Measurements from ENCODE around the gene MS4A10. TPM values are rescaled to one million over a fixed set of nuclear protein-coding genes. Genes with fewer than 3 reads are reported as not detected.

MS4A10 gene
- polyA plus RNA-seq (2011; rRNA removed) = not detected in 2 replicates
- polyA plus RNA-seq (2012; cell fraction: cytosol; rRNA removed) = not detected in 2 replicates
- polyA plus RNA-seq (2012; cell fraction: nucleus; rRNA removed) = not detected in 2 replicates
- not detected in 3 replicates for polyA plus RNA-seq (2017; fragmentation: RNase III; extraction: RNeasy Plus Mini Kit Qiagen cat#74134 plus additional on column Dnase treatment)
- polyA minus RNA-seq (2011; rRNA and poly(A)+ RNA removed) = not detected in 2 replicates

- H3K4me3 ChIP-seq = no peak within 1 kb of the TSS
- no peak within 1 kb of the TSS for H3K27ac ChIP-seq
- CTCF ChIA-PET = interaction anchor here (0.8 to 3.2 kb wide), 5 partner anchors 8 to 46 kb away, joined by 3 to 13 read pairs (median 4); no protein-coding TSS in a partner anchor
- ATAC-seq (no peak), FAIRE-seq (no peak), DNase-seq (ENCODE audit: low read depth in 1 of 2, low spot score in 1 of 2) (no peak)
- 42% methylated on average over 8 of the region's 9 CpGs for WGBS (ENCODE audit: missing lambda C conversion rate)
- POLR2A ChIA-PET = no interaction called here
- no peak within 1 kb of the TSS for H3K4me2 ChIP-seq
- no peak for TF ChIP-seq NPAS2 (CRISPR knock-in tag; IDR thresholded peaks at IDR 0.05; ENCODE audit: borderline replicate concordance)
- no peak for TF ChIP-seq POLR2AphosphoS2 (conservative IDR thresholded peaks at IDR 0.05; ENCODE audit: low read length)
- TF ChIP-seq JUN (IDR thresholded peaks at IDR 0.05) = no peak
- TF ChIP-seq ESRRA (IDR thresholded peaks at IDR 0.05; ENCODE audit: borderline replicate concordance, low read length) = no peak
- TF ChIP-seq SMC3 (IDR thresholded peaks at IDR 0.05) = no peak
- no peak for TF ChIP-seq FOSB (CRISPR knock-in tag; IDR thresholded peaks at IDR 0.05)
- TF ChIP-seq RNF2 (IDR thresholded peaks at IDR 0.05; ENCODE audit: borderline replicate concordance, low read depth) = no peak
- TF ChIP-seq ZFP36 (IDR thresholded peaks at IDR 0.05; ENCODE audit: borderline replicate concordance, partially characterized antibody) = no peak
- no peak for TF ChIP-seq KDM1A (IDR thresholded peaks at IDR 0.05; ENCODE audit: low read depth)
- no peak for TF ChIP-seq ATOH8 (CRISPR knock-in tag; IDR thresholded peaks at IDR 0.05; ENCODE audit: low read depth)
- TF ChIP-seq MYC (IDR thresholded peaks at IDR 0.05; ENCODE audit: borderline replicate concordance, low read length) = no peak
- no peak for TF ChIP-seq BHLHE40 (IDR thresholded peaks at IDR 0.05; ENCODE audit: low read depth, low read length)
- no peak for TF ChIP-seq ZSCAN20 (CRISPR knock-in tag; IDR thresholded peaks at IDR 0.05)
- H3K4me1 ChIP-seq = no peaks in the 10 kb centered on the region
- H3K9me3 ChIP-seq = no peaks in the 10 kb centered on the region
Measured at GRCh38 chr11:60785136-60785535, at the start of gene MS4A10. MS4A10 (plus strand) TSS chr11:60785333; CDS start chr11:60790336, 5,003 bp downstream.

- Histone ChIP-seq H3K27ac (no peak overlapping the region), H3K4me2 (no peak overlapping the region), H3K4me3 (no peak overlapping the region), H3K4me1 (no peaks in the 10 kb centered on the region), H3K9me3 (no peaks in the 10 kb centered on the region)
- TF ChIP-seq PHF8 (IDR thresholded peaks at IDR 0.05; ENCODE audit: borderline replicate concordance, low read depth) = no peak
- no peak for TF ChIP-seq ZSCAN20 (CRISPR knock-in tag; IDR thresholded peaks at IDR 0.05)
- TF ChIP-seq PBX3 (IDR thresholded peaks at IDR 0.05) = no peak
- TF ChIP-seq KDM1A (IDR thresholded peaks at IDR 0.05; ENCODE audit: low read depth) = no peak
- TF ChIP-seq E2F6 (IDR thresholded peaks at IDR 0.05; ENCODE audit: borderline replicate concordance, low read depth) = no peak
- no peak for TF ChIP-seq TP53 (CRISPR knock-in tag; IDR thresholded peaks at IDR 0.05)
- TF ChIP-seq CBX8 (IDR thresholded peaks at IDR 0.05) = no peak
- no peak for TF ChIP-seq USF2 (IDR thresholded peaks at IDR 0.05)
- no peak for TF ChIP-seq EHMT2 (IDR thresholded peaks at IDR 0.05; ENCODE audit: low read depth)
- no peak for TF ChIP-seq SMC3 (IDR thresholded peaks at IDR 0.05)
- TF ChIP-seq ELK1 (IDR thresholded peaks at IDR 0.05; ENCODE audit: low read depth, low read length) = no peak
- no peak for TF ChIP-seq CEBPB (IDR thresholded peaks at IDR 0.05)
- no peak for TF ChIP-seq ZC3H11A (IDR thresholded peaks at IDR 0.05)
- no peak for TF ChIP-seq FOSL2 (IDR thresholded peaks at IDR 0.05)
- no peak for TF ChIP-seq FOSL2 (CRISPR knock-in tag; IDR thresholded peaks at IDR 0.05)
- no peak for TF ChIP-seq MAZ (IDR thresholded peaks at IDR 0.05; ENCODE audit: borderline replicate concordance, low read depth, low read length)
- no peak for TF ChIP-seq ZNF302 (CRISPR knock-in tag; IDR thresholded peaks at IDR 0.05)
- CTCF ChIA-PET = interaction anchor here (1.4 kb wide), 1 partner anchor 23 kb away, joined by 4 read pairs; no protein-coding TSS in a partner anchor
- FAIRE-seq = no peak
- 29% methylated on average over 7 of the region's 7 CpGs for WGBS (ENCODE audit: missing lambda C conversion rate)
- POLR2A ChIA-PET = no interaction called here
- DNase-seq (ENCODE audit: low read depth in 1 of 2, low spot score in 1 of 2) = no peak
- ATAC-seq = no peak
Measured at GRCh38 chr11:60739114-60739513, 46.0 kb upstream of the MS4A10 start.

Data from A549 (cell line).